Right lobe of liver (tissue), 6 donors: ENCODE measurements around the gene FMN1. TPM values are rescaled to one million over a fixed set of nuclear protein-coding genes. Genes with fewer than 3 reads are reported as not detected.

Experiments used
- ATAC-seq, 4 donors: fragments of 200-7000 bp; cut with Tn5 transposase; one replicate each; pipeline ENCODE4 v1.9.1; 2020; ENCODE audit warnings: mild to moderate bottlenecking in 4 of 4, moderate library complexity in 4 of 4
- DNase-seq, 3 donors: peaks; one replicate each; pipeline ENCODE4 v3.0.0-alpha.2; 2020
- H3K27ac ChIP-seq, 3 donors: fragments of 200-600 bp; one replicate each; pipeline ENCODE4 v1.8.0; 2022
- H3K27me3 ChIP-seq, 2 donors: fragments of 200-600 bp; one replicate each; pipeline ENCODE4 v1.8.0; 2022
- H3K36me3 ChIP-seq, 4 donors: fragments of 200-600 bp; sonication (generic) in 1 of 4; one replicate each; pipeline versions ENCODE4 v1.5.1 to v1.8.0; 2017 to 2022; ENCODE audit warnings: control low read depth in 1 of 4
- H3K4me1 ChIP-seq, 4 donors: fragments of 200-600 bp; sonication (generic) in 1 of 4; one replicate each; pipeline versions ENCODE4 v1.5.1 to v1.8.0; 2017 to 2022; ENCODE audit warnings: control low read depth in 1 of 4
- H3K4me3 ChIP-seq, 3 donors: fragments of 200-600 bp; one replicate each; pipeline ENCODE4 v1.8.0; 2022
- H3K9me3 ChIP-seq, 4 donors: fragments of 200-600 bp; sonication (generic) in 1 of 4; one replicate each; pipeline versions ENCODE4 v1.5.1 to v1.8.0; 2017 to 2022; ENCODE audit warnings: control low read depth in 1 of 4
- POLR2A ChIP-seq: fragments of 450-650 bp; IDR thresholded peaks from one replicate; pipeline ENCODE4 v1.6.1; 2017; ENCODE audit warnings: antibody characterized with exemption, mild to moderate bottlenecking
- WGBS: methylation state at CpG from one replicate; pipeline ENCODE4 v1.1.6; 2018; ENCODE audit warnings: low coverage, low lambda C conversion rate; ENCODE audit not compliant: insufficient coverage; ENCODE audit errors: missing lambda C conversion rate; 5-methylcytosine and 5-hydroxymethylcytosine counted together
- intact Hi-C, 2 donors: fragments of 100-400 bp; cut with DNase I; formaldehyde crosslinking; loops; one replicate each; pipeline versions ENCODE4 v1.11.2 to v1.14.1; 2022
- total RNA-seq, 6 experiments: library from RNA; depleted of rRNA in 2 of 6; stranded (reverse); fragments of >200 nt in 2 of 6; fragmentation: NEBNext Ultra II Directional in 3 of 6; extraction: Animal tissue kit (Norgen Biotek cat#: 25700) in 3 of 6; gene quantifications; one replicate each; pipeline versions ENCODE4 v1.1.0 to v1.2.4, GENCODE V29; 2016 to 2023
- TF ChIP-seq, protein P1 (sequence below), 4 donors: fragments of 200-600 bp in 3 of 4; fragments of 450-650 bp in 1 of 4; IDR thresholded peaks; one replicate each; pipeline versions ENCODE4 v1.5.1 to v1.8.0; 2016 to 2022; ENCODE audit warnings: antibody characterized with exemption in 4 of 4, mild to moderate bottlenecking in 2 of 4
- donor health status: DM: no; HTN: yes; CAD: no.
- donor health status: DM: no; HTN: no; CAD: no.
- donor health status: DM: no; HTN: no; CAD: no.
- donor health status: DM: no; HTN: yes; CAD: no.
- donor health status: DM: no; HTN: yes; CAD: no.

Gene FMN1
- total RNA-seq, 6 experiments from 2014 or later = 1.1 to 6.8 (median 3.1) TPM

DNA sequence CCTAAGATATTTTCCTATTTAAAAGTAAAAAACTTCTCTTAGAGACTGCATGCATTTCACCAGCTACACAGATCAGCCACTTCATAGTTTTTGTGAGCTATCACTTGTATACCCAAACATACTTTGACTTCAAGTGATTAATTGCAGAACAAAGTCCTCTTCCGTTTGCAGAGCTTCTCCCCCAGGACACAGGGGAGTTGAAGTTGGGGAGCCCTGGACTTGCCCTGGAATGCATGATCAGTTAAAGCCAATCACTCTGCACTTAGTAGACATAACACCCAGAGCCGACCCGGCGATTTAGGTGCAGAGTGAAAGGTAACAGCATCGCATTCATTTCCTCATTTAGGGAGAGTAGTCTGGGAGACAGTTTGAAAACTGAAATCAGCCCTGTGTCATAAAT lies 406.6 kb downstream of the FMN1 start:
- no peak overlapping the region for H3K4me3 ChIP-seq
- no peaks in the 10 kb centered on the region for H3K27me3 ChIP-seq
- no peak overlapping the region for H3K27ac ChIP-seq
- intact Hi-C loops = no loop called here
- no peaks in the 10 kb centered on the region for H3K4me1 ChIP-seq
- DNase-seq = no peak
- no peaks in the 10 kb centered on the region for H3K9me3 ChIP-seq
- 53% methylated on average over 5 of the region's 5 CpGs for WGBS
- TF ChIP-seq, protein P1, sequence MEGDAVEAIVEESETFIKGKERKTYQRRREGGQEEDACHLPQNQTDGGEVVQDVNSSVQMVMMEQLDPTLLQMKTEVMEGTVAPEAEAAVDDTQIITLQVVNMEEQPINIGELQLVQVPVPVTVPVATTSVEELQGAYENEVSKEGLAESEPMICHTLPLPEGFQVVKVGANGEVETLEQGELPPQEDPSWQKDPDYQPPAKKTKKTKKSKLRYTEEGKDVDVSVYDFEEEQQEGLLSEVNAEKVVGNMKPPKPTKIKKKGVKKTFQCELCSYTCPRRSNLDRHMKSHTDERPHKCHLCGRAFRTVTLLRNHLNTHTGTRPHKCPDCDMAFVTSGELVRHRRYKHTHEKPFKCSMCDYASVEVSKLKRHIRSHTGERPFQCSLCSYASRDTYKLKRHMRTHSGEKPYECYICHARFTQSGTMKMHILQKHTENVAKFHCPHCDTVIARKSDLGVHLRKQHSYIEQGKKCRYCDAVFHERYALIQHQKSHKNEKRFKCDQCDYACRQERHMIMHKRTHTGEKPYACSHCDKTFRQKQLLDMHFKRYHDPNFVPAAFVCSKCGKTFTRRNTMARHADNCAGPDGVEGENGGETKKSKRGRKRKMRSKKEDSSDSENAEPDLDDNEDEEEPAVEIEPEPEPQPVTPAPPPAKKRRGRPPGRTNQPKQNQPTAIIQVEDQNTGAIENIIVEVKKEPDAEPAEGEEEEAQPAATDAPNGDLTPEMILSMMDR (IDR thresholded peaks at IDR 0.05) = no peak
- TF ChIP-seq POLR2A = no peak
- ATAC-seq = no peak
- H3K36me3 ChIP-seq = no peaks in the 10 kb centered on the region

DNA sequence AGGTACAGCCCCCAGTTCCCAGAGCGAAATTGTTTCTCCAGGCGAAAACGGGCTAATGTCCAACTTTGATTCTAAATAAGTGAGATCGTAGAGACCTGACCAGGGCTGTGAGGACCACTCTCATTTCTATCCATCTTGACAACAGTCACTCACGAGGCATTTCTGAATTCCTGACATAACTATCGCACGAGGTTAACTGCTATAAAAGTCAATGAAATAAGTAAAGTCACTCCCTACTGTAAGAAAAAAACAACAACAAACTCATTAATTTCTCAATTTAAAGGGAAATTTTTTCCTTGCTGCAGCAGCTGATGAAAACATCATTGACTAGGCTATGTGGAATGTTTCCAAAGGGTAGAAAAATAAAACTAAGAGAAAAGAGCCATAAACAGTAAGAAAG lies 407.6 kb downstream of the FMN1 start:
- WGBS = 84% methylated on average over 7 of the region's 7 CpGs
- TF ChIP-seq, protein P1 (IDR thresholded peaks at IDR 0.05) = no peak
- TF ChIP-seq POLR2A = no peak
- H3K27me3 ChIP-seq = no peaks in the 10 kb centered on the region
- no peaks in the 10 kb centered on the region for H3K9me3 ChIP-seq
- no peak overlapping the region for H3K4me3 ChIP-seq
- ATAC-seq (no peak), DNase-seq (no peak)
- H3K4me1 ChIP-seq = no peaks in the 10 kb centered on the region
- intact Hi-C loops = no loop called here
- no peaks in the 10 kb centered on the region for H3K36me3 ChIP-seq
- H3K27ac ChIP-seq = no peak overlapping the region

DNA sequence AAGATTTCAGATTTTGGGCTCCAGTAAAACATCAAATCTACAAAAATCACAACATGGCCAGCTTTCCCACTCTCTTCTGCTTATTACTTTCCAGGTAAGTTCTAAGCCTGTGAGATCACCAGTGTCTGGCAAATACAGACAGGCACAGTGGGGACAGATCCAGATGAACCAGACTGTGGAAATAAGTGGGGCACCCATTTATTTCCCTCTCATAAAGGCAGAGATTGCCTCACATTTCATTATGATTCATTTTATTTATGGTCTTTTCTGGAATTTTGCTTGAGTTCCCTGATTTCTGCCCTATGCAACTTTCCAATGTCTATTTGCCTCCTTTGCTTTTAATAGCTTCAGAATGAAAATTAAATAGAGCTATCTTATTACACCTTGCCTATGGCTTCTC lies 409.9 kb downstream of the FMN1 start:
- no peak for ATAC-seq
- H3K27ac ChIP-seq = no peak overlapping the region
- H3K36me3 ChIP-seq = no peaks in the 10 kb centered on the region
- H3K4me3 ChIP-seq = no peak overlapping the region
- no peak for DNase-seq
- intact Hi-C loops = no loop called here
- no peaks in the 10 kb centered on the region for H3K4me1 ChIP-seq
- TF ChIP-seq POLR2A = no peak
- TF ChIP-seq, protein P1 (IDR thresholded peaks at IDR 0.05) = no peak
- no peaks in the 10 kb centered on the region for H3K9me3 ChIP-seq
- H3K27me3 ChIP-seq = no peaks in the 10 kb centered on the region

DNA sequence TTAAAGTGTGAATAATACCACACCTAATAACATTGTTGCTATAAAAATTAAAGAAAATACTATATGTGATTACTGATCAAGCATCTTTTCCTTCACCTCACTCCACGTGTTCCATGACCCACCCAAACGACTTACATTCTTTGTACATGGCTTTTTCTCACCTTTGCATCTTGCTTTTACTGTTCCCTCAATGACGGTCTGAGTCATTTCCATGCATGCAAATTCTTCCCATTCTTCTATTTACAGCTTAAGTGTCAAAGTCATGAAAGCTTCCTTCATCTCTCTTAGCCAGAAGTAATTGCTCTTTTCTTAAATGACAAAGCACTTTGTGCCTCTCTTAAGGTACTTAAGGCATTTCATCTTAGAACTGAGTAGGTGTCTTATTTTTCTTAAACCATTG lies 412.7 kb downstream of the FMN1 start:
- ATAC-seq (no peak), DNase-seq (no peak)
- no peak for TF ChIP-seq POLR2A
- TF ChIP-seq, protein P1 (IDR thresholded peaks at IDR 0.05) = no peak
- no peaks in the 10 kb centered on the region for H3K9me3 ChIP-seq
- H3K27ac ChIP-seq = no peak overlapping the region
- H3K27me3 ChIP-seq = no peaks in the 10 kb centered on the region
- intact Hi-C loops = no loop called here
- no peak overlapping the region for H3K4me3 ChIP-seq
- no peaks in the 10 kb centered on the region for H3K4me1 ChIP-seq
- WGBS = 73% methylated on average over 3 of the region's 3 CpGs
- no peaks in the 10 kb centered on the region for H3K36me3 ChIP-seq
